NCI-H187 (cell line): ENCODE measurements around the gene CDHR4.
"Not testable (repeated sequence)": the region's sequence is repeated elsewhere in the genome, so short reads cannot be mapped to it uniquely, and the experiment has no call there.

Experiments used
- DNase-seq, 2 experiments: peaks; one replicate each; lab custom pipeline; 2025; lab: John Stamatoyannopoulos, UW

The CDHR4 gene, protein sequence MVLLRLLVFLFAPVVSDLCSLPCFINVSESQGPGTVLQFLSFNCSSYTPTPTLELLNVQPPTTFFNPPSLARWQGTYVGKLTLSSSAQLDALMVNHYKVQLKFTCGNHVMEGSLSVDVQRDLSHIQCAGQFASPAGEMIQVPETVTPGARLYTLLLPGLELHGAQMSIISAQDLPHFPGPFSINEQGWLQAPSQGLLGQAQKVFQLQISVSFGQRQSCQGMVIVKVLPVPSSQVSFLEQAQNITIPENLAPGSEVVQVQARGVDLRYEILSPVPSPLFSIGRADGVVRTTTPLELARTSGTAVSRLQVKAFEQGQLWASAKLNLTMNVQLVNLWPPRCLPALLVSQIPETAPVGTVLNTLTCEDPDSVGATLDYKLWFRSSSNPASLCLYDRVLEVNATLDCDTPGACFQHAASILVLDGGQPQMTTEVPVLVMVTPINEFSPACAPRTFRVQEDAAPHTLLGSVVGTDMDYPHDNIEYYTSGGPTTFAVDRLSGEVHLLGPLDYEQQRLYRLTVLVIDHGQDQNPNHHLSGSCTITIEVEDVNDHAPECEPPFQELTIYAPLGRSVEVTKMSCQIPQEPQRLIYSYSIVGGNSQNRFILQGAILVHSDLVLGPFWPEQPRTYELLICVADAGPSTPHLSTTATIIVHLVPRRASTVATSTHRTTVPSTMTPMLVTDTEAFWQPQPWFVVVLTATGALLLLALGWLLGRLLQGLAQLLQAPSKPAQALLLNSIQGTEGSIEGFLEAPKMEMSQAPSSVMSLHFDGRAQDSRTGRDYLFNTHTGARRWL

DNA sequence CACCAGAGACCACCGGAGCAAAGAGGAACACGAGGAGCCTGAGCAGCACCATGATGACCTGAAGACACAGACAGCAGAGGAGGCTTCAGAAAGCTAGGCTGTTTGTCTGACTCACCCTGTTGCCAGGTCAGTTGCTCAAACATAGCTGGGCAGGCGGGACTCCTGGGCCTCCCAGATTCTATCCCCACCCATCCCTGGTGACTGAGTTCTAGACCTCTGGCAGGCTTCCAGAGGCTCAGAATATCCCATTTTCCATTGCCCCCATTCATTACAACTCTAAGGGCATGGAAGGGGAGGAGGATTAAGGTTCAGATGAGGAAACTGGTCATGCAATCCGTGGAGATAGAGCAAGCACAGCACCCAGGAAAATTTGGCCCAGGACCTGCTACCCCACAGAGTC lies at the start of gene CDHR4:
Gene CDHR4, minus strand, starts transcription at position 113 of the 400 bp plus-strand sequence. Its CDS starts 61 bp downstream, at position 52.
- DNase-seq, result no peak

DNA sequence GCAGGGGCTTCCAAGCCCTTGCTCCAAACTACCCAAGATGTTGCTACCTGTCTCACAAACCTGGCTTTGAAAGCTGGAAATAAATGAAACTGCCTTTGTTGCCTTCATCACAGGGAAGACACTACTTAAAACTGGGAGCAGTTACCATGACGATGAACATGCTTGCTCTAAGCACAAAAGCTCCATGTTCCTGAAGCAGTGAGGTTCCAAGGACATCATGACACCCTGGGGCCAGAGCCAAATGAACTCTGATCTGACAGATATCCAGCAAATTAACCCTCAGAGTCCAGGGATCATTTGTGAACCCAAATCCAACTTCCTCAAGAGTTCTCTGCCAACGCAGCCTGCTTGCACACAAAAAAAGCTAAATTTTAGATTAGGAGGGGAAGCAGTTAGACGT lies 46.0 kb upstream of the CDHR4 start:
- no peak for DNase-seq

DNA sequence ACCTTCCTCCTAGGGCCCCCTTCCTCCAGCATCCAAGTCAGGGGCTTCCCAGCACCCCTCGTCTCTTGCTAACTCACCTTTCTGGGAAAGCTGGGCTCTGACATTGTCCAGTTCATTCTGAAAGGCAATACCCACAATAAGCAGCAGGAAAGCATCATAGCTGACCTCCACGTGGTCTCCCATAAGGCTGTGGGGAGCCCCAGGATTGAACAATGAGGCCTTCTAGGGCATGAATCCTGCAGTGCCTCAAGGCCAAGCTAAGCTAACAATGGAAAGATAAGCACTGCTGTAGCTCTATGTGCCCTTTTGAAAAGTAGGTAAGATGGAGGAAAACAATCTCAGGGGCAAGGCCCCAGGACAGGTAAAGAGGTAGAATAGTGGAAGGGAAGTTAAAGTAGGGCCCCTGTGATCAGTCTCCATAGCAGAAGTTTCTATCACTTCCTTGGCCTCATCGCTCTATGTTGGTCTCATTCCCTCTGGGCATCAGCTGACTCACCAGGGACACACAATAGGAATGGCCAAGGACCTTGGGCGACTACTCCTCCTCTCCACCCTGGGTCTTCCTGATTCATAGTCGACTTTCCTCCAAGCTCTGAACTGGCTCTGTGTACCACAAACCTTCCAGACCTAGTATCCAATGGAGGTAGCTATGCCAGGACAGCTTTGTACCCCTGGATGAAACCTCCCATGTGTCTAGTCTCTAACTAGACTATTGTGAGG lies 45.0 kb upstream of the CDHR4 start:
- DNase-seq, result no peak

DNA sequence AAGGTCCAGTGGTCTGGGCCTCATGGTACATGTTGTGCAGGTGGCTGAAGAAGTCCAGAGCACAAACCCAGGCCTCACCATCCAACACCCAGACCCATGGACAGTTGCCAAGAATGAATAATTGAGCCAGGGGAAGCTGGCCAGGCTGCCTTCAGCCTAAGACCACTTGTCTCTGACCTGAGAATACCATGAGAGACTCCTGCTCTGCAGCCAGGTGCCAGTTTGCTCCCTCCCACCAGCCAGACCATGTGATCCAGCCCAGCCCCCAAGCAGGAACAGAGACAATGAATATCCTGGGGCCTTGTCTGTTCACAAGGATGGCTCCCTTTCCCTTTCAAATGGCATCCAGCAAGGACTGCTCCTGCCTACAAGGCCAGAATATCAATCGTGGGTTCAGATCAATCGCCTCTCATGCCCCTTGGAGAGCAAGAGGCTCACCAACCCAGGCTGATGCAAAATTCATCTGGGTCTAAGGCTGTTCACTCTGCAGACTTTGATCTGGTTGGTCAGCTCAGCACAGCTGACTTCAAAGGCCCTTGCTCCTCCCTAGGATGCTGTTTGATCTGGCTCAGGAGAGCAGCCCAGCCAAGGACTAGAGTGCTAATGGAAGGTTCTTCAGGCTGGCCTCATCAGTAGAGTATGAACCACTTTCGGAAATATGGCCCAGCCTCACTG lies 43.3 kb upstream of the CDHR4 start:
- no peak for DNase-seq

DNA sequence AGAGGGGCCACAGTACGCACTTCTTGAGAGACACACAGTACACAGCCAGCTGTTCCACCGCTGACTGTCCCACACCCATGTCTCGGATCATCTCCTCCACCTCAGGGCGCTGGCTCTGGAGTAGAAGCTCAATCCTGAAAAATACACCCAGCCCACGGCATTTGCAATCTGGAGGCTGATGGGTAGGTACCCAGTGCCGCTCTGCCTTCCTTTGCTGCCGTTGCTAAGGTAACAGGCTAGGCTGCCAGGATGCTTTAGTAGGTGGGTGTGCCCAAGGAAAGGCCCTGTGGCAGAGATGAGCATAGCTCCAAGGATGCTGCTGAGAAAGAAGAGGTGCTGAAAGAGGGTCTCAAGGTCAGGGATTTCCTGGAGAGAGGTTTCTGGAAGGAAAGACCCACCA lies 42.1 kb upstream of the CDHR4 start:
- DNase-seq, result no peak

DNA sequence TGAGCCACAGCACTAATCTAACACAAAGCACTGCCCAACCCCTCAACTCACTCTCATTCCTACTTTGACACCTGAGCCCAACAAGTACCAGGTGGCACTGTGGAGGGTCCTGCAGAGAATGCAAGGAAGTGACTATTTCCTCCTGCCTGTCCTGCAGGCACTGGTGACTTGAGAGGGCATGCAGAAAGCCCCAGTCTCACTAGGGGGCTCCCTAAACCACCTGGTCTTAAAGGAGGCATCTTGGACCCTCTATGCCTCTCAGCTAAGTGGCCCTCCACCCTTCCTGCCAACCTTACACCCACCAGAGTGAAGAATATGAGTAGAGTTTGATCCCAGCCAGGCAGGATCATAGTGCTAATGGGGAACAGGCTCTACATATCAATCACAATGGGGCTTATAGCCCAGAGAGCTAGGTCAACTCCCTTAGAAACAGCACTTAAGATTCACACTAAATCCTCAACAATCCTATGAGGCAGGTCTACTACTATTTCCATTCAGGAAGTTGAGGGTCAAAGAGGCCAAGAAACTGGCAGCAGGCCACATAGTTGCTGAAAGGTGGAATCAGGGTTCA lies 41.5 kb upstream of the CDHR4 start:
- no peak for DNase-seq

DNA sequence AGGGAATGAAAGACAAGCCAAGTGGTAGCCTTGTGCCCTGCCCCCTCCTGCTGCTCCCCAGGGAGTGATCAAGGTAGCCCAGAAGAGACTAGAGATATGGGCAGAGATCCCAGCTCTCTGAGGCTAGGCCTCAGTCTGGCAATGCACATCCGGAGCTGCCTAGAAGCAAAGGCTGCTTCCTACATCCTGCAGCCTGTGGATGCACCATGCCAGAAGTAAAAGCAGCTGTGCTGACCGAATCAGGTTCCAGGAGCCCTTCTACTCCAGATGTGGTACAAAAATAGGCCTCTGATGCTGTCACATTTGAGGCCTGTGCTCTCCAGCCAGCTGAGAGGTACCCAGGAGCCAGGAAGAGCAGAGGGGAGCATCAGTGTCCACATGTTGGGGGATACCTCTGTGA lies 40.7 kb upstream of the CDHR4 start:
- DNase-seq, result no peak

DNA sequence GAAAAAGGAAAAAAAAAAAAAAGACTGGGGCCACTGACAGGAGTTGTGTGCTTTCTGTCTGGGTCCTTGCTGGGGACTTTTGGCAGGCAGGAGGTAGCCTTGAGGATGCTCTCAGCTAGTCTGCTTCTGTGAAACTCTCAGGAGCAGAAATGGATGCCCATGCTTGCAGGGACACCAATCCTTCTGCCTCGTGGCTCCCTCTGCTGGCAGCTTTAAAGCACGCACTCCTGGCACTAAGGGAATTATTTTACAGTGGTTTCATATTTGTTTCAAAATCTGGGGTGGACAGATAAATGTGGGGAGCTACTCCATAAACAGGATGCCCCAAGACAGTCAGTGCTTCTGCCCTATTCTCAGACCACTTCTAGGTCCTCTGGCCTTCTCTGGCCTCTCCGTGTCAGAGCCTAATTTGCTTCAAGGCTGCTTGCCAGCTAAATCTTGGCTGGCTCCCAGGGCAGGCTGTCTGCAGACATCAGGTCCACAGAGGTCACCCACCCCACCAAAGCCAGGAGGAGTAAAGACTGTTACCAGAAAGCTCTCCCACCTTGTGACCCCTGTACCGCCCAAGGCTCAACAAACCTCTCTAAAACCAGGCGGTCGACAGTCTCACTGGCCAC lies 39.6 kb upstream of the CDHR4 start:
- DNase-seq, result no peak

DNA sequence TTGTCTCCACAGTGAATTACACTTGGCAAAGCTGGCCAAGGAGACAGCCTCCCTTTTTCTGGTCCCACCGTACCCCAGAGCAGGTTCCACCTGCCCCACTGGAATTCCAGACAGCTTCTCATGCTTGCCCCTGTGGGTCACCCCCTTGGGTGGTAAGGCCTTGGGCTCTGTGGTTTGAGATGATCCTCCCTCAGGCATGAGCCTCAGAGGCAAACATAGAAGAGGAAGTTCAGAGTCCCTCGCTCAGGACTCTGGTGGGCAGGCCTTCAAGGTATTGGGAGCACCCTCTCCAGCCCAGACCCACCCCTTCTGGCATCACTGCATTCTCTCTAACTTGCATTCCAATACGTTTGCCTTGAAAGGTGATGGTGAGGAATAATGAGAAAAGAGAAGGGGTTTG lies 31.7 kb upstream of the CDHR4 start:
- DNase-seq, result no peak

DNA sequence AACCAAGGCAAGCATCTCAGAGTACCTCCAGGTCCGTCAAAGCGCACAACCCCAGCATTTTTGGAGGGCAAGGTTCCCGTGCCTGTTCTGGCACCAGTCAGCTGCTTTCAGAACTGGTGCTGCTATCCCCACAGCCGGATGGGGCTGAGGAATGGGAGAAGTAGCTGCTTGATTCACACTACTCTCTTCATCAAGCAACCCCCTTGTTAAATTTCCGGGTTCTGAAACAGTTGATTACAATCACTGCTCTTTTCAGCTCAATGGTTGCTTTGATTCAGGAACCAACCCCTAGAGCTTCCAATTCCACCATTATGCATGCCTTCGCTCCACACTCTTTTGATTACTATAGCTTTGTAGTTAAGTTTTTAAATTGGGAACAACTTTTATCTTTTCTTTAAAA lies 26.3 kb upstream of the CDHR4 start:
- no peak for DNase-seq

DNA sequence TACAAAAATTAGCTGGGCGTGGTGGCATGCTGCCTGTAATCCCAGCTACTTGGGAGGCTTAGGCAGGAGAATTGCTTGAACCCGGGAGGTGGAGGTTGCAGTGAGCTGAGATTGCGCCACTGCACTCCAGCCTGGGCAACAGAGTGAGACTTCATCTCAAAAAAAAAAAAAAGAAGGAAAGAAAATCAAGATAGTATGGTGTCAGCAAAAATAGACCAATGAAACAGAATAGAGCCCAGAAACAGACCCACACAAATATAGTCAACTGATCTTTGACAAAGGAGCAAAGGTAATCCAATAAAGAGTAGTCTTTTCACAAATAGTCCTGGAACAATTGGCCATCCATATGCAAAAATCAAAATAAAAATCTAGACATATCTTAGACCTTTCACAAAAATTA lies 23.5 kb upstream of the CDHR4 start:
- DNase-seq, result not testable (repeated sequence)

DNA sequence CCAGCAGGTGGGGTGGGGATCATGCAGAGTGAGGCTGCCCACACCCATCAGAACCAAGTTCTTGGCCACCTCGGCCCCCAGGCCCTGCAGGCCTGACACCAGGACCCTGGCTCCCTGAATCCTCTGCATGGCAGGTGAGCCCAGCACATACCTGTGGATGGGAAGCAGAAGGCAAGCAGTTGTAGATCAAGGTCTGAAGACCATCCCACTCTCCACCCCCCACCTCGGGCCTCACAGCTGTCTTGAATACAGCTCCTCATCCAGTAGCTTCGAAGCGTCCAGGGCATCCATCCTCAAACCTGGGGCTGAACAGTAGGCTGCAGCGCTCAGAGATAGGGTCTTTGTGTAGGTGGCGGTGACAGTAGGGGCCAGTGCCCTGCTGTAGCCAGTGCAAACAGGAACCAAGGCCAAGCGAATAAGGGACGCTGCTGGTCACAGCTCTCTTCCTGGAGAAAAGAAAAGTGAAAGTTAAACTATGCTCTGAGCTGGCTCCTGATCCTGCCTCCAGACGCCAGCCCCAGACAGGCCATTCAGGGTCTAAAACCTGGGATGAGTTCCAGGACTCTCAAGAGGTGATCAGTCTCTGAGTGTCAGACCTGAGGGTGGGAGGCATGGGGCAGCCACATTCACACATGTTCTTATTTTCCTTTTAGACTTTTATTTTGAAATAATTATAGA lies 14.0 kb upstream of the CDHR4 start, which contains the start of gene UBA7:
Gene UBA7, minus strand, starts transcription at position 457 of the 678 bp plus-strand sequence. Its CDS starts 166 bp downstream, at position 291.
- DNase-seq, result no peak

DNA sequence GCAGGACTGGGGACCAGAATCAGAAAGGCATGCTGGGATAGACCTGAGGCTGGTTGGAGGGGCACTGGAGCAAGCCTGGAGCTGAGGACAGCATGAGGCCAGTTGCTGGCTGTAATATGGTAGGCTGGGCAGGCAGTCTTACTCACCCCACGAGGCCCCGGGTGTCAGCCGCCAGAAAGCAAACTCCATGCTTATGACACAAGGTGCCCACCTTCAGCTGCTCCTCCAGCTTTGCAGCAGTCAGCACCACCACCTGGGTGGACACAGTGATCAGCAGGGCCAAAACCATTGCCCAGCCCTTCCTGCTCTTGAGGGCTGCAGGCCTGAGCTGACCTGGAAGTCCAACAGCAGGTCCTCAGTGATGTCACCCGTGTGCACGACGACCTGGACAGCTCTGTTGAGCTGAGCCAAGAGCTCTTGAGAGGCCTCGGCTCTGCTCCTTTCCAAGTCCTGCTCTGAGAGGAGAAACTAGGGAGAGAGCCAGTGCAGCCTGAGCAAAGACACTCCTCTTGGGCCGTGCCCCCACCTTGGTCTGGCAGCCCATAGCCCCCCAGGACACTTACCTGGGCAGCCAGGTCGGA lies 13.3 kb upstream of the CDHR4 start:
- no peak for DNase-seq

DNA sequence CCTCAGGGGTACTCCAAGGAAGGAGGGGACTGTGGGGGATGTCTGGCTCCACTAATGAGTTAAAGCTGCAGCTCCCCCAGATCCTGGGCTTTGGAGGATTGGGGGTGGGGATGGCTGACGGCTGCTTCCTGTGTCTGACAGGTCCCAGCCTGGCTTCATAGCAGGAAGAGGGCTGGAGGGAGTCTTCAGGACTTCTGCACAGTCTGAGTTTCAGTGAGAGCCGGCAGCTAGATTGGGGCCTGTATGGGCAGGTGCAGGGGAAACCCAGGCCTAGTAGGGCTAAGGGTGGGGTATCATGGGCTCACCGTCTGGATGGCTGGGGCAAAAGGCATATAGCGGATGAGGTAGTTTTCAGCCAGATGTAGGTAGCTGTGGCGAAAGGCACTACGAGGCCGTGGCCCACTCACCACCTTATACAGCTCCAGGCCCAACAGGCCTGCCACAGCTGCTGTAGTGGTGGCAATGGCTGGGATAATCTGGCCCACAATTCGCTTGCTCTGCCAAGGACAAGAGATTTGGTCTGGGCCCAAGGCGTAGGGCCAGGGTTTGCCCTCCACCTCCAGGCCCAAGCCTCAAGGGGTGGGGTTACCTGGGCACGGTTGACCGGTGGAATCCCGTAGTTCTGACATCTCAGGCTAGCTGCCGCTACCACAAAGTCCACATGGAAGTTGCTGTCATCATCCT lies 7.9 kb upstream of the CDHR4 start:
- DNase-seq, result no peak

DNA sequence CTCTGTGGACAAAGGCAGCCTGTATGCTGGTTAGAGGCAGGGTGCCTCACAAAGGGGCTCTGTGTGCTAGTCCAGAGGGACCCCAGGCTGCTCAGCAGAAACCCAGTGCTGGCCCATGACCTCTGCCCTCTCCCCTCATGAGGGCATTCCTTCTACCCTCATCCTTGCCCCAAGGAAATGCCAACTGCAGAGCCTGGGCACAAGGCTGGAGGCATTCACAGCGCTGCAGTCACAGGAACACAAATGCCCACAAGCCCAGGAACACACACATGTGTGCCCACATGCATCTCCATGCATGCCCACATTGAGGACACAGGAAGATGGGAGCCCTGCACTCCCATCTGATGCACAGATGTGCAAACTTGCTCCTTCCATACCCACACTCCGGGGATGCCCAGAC lies 7.2 kb upstream of the CDHR4 start:
- no peak for DNase-seq

DNA sequence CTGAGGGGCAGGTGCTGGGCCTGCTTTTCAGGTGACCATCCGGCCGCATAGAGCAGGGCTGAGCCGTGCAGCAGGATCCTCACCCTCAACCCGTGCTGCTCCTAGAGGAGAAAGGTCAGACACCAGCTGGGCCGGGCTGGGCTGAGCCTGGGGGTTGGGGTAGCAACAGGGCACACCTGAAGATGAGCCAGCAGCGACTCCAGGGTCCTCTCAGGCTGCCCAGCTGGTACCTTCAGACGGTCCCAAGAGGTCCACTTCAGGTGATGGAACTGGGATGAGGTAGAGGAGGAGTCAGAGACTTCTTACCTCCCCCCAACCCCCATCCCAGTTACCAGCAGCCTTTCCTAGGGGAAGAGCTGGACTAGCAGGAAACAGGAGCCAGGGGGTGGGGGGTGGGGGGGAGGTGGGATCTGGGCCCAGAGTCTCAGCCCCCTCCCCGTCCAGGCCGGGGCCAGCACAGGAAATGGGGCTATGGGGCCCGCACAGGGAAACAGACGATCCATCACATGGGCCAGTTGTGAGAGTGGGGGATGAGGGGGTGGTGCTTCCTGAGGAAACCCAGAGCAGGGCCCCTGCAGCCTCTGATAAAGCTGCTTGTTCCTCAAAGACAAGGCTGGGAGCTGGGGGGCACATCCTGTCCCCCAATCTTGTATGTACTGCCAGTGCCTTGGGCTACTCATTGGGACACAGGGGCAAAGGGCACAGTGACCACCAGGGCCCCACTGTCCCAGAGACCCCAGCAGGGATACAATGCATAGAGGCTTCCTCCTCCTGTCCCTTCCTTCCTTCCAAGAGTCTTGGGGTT lies 6.4 kb upstream of the CDHR4 start:
- no peak for DNase-seq

DNA sequence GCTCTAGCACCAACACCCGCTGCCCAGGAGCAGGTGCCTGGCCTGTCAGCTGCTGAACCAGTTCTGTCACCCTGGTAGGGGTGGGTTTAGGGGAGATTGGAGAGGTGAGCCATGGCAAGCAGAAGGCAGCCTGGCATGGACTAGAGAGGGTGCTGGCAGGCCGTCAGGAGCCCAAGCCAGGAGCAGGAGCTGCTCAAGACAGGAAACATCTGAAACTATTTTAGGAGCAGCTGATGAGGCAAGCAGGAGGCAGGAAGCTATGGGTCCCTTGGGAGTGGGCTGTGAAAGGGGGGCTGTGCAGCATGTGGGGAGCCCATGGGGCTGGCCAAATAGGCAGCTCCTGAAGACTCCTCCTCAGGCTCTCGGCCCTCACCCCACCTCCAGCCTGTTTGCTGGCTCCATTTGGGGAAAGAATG lies 5.7 kb upstream of the CDHR4 start:
- DNase-seq, result no peak

DNA sequence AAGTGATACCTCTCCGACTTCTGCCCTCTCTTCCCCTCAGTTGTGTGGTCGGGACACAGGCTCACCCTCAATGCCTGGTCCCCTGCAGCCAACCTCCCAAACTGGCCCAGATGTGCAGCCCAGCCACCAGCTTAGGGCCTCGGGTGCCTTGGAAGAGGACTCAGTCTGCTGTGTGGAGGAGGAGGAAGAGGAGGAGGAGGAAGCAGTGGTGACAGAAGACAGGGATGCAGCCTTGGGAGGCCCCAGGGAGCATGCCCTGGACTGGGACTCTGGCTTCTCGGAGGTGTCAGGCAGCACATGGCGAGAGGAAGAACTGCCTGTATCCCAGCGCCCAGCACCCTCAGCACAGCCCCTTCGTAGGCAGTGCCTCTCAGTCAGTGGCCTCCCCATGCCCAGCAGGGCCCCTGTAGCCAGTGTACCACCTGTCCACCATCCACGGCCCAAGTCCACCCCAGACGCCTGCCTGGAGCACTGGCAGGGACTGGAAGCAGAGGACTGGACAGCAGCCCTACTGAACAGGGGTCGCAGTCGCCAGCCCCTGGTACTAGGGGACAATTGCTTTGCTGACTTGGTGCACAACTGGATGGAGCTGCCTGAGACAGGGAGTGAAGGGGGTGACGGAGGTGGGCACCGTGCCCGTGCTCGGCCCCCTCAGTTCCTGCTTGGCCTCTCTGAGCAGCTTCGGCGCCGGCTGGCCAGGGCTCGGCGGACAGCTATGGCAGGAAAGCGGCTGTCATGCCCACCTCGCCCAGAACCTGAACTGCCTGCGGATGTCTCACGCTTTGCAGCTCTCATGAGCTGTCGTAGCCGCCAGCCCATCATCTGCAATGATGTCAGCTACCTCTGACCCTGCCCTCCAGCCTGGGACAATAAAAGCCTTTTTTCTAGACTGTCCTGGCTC lies 4.7 kb upstream of the CDHR4 start:
- DNase-seq, result no peak
